Measurements from ENCODE around the gene COX6B1.

Gene COX6B1

DNA sequence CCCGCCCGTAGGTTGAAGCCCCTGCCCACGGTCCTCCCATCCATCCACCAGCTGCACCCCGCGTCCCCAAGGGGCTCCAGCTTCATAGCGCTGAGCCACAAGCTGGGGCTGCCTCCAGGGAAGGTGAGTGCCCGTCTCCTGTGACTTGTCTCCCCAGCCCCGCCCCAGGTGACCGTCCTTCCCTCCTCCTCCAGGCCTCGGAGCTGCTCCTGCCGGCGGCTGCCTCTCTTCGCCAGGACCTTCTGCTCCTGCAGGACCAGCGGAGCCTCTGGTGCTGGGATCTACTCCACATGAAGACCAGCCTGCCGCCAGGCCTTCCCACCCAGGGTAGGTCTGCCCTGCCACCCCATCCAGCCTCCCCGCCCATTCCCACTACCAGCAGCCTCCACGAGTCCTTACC is 28.1 kb upstream of the COX6B1 start:
- DNase-seq (ENCODE audit: low read depth), result no peak
- no peak overlapping the region for H3K4me3 ChIP-seq (ENCODE audit: control insufficient read depth, low read depth, low read length)
- TF ChIP-seq, protein P1, sequence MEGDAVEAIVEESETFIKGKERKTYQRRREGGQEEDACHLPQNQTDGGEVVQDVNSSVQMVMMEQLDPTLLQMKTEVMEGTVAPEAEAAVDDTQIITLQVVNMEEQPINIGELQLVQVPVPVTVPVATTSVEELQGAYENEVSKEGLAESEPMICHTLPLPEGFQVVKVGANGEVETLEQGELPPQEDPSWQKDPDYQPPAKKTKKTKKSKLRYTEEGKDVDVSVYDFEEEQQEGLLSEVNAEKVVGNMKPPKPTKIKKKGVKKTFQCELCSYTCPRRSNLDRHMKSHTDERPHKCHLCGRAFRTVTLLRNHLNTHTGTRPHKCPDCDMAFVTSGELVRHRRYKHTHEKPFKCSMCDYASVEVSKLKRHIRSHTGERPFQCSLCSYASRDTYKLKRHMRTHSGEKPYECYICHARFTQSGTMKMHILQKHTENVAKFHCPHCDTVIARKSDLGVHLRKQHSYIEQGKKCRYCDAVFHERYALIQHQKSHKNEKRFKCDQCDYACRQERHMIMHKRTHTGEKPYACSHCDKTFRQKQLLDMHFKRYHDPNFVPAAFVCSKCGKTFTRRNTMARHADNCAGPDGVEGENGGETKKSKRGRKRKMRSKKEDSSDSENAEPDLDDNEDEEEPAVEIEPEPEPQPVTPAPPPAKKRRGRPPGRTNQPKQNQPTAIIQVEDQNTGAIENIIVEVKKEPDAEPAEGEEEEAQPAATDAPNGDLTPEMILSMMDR (IDR thresholded peaks at IDR 0.05; ENCODE audit: control insufficient read depth, insufficient read depth, low read depth, low read length, missing control alignments), result no peak

DNA sequence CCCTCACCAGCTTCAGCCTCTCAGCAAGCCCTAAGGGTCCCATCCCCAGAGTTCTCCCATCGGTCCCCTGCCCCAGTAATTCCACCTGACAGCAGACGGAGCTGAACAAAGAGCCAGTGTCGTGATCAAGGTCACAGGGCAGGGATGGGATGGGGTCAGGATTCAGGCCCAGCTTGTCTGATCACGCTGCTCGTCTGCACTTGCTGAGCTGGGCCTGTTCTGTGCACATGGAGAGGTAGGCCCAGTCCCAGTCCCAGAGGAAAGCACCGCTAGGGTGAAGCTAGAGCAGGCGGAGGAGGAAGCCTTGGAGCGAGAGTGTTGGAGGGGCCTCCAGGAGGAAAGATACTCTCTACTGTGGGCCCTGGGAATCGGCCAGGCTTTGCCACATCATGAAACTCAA is 26.4 kb upstream of the COX6B1 start:
- TF ChIP-seq, protein P1 (IDR thresholded peaks at IDR 0.05; ENCODE audit: control insufficient read depth, insufficient read depth, low read depth, low read length, missing control alignments), result no peak
- H3K4me3 ChIP-seq (ENCODE audit: control insufficient read depth, low read depth, low read length), result no peak overlapping the region
- DNase-seq (ENCODE audit: low read depth), result no peak

DNA sequence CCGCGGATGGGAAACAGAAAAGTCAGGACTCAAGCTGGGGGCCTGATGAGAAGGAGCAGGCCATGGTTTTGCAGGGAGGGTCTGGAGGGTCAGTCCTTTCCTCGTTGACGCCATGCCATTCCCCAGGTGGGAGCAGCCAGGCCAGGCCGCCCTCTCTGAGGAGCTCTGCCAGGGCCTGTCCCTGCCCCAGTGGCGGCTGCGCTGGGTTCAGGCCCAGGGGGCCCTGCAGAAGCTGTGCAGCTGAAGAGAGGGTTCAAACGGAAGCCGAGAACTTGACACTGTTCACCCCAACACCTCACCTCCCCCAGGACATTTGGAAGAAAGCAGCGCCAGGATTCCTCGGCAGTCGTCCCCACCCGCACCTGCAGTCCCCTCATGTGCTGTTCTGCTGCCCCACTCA is 25.4 kb upstream of the COX6B1 start:
- DNase-seq (ENCODE audit: low read depth), result no peak
- no peak overlapping the region for H3K4me3 ChIP-seq (ENCODE audit: control insufficient read depth, low read depth, low read length)
- TF ChIP-seq, protein P1 (IDR thresholded peaks at IDR 0.05; ENCODE audit: control insufficient read depth, insufficient read depth, low read depth, low read length, missing control alignments), result no peak

DNA sequence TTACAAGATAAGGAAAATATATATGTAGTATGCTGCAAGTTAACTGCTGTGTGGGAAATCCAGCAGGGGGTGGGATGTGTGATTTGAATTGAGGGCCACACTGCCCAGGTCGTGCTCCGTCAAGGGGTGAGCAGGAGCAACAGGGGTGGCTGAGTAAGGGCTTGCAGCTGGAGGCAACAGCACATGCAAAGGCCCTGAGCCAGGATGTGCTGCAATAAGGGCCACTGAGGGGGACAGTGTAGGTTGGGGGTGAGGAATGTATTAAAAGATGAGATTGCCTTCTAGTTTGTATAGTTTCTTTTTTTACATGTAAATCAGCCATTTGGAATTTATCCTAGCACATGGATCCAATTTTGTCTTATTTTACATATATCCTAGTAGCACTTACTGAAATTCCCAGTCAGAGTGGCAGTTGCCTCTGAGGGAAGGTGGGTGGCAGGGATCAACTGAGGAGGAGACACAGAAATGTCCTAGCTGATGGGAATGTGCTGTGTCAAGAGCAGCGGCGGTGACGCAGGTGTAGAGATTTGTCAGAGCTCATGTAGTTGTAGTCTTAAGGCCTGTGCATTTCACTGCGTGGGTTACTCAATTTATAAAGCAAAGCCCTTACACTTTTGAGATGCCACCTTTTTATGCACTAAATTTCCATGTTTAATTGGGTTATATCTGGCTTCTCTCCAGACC is 24.7 kb upstream of the COX6B1 start:
- H3K4me3 ChIP-seq (ENCODE audit: control insufficient read depth, low read depth, low read length), result no peak overlapping the region
- DNase-seq (ENCODE audit: low read depth), result no peak
- TF ChIP-seq, protein P1 (IDR thresholded peaks at IDR 0.05; ENCODE audit: control insufficient read depth, insufficient read depth, low read depth, low read length, missing control alignments), result no peak

DNA sequence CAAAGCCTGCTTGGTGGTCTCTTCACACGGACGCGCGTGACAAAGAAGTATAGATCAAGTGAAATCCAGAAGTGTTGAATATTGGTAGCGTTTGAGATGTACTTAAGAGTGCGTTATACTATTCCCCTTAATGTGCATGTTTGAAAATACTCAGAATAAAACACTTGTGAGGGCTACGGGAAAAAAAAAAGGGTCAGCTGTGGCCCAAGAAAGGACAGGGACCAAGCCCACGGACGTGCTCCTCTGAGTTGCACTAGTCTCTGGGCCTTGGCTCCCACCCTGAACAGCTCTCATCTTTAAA is 19.9 kb upstream of the COX6B1 start:
- TF ChIP-seq, protein P1 (IDR thresholded peaks at IDR 0.05; ENCODE audit: control insufficient read depth, insufficient read depth, low read depth, low read length, missing control alignments), result no peak
- DNase-seq (ENCODE audit: low read depth), result no peak
- peak overlapping the region; percentile 93 for H3K4me3 ChIP-seq (ENCODE audit: control insufficient read depth, low read depth, low read length)

DNA sequence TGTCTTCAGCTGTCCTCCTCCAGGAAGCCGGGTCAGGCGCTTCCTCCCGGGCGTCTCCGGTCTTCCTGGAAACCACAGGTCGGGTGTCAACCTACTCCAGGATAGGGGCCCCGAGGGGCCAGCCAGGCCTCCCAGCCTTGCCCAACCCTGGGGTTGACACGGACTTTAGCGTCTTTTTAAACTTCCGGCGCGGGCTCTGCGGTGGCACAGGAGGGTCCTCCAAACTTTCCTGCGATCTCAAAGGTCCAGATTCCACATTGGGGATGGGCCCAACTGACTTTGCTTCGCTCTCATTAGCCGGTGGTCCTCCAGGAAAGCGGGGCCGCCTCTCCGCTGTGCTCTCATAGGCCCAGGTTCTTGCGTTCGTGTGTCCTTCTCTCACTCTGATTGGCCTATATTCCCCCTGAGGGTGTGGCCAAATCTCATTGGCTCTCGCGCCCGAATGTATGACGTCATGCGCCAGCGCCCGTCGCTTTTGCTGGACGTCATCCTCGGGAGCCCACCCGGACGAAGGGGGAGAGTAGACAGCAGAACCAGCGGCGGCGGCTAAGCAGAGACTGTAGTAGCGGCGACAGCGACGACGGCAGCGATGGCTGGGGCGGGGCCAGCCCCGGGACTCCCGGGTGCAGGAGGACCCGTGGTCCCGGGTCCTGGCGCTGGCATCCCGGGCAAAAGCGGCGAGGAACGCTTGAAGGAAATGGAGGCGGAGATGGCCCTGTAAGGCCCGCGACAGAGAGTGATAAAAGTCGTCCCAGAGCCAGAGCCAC is 19.4 kb upstream of the COX6B1 start, which contains the start of gene RBM42:
Gene RBM42 (plus strand): TSS at position 472 of the 767 bp plus-strand sequence. CDS start 118 bp downstream, at position 590.
- H3K4me3 ChIP-seq (ENCODE audit: control insufficient read depth, low read depth, low read length), result peak within 1 kb of the TSS; percentile 93
- TF ChIP-seq, protein P1 (IDR thresholded peaks at IDR 0.05; ENCODE audit: control insufficient read depth, insufficient read depth, low read depth, low read length, missing control alignments), result no peak
- DNase-seq (ENCODE audit: low read depth), result peak; percentile 96

Data from AG09309 (cell line).